ENCODE results near the gene DMWD. TPM values are rescaled to one million over a fixed set of nuclear protein-coding genes. Genes with fewer than 3 reads are reported as not detected.

The DMWD gene
- total RNA-seq, 1 donor, result 53.5 TPM

GRCh38 chr19:45817010-45817724 is 24.5 kb upstream of the DMWD start:
- H3K4me3 ChIP-seq (ENCODE audit: low read depth, low read length), result no peak overlapping the region
- peak; percentile 99 for TF ChIP-seq CTCF (IDR thresholded peaks at IDR 0.05; ENCODE audit: insufficient read depth, low read depth, low read length)
- DNase-seq (ENCODE audit: low read depth), result peak; percentile 94

DNA sequence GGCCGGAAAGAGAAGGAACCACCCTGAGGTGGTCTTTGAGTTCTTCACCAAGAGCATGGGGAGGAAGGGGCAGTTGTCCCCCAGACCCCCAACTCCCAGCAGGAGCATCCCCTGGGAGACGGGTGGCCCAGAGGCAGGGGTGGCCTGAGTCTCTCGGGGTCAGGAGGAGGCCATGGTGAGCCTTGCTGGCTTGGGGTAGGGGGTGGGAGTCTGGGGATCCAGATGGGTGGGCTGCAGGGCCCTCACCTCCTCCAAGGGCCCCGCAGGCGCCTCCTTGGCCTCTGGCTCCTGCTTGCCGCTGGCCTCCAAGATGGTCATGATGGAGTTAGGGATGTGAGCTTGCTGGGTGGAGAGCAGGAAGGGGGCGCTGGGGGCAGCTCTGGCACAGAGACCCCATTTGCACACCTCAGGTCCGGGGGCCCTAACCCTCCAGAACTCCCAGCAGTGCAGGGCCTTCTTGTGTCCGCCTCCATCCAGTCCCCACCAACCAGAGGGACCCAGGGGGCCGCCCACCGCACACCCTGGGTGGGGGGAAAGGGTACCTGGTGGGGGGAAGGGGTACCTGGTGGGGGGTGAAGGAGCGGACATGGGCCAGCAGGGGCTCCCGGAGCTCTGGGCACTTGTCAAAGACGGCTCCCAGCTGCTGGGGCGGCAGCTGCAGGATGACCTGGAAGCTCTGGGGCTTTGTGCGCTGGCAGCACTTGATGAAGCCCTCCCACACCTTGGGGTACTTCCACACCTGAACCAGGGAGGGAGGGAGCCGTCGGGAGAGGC is 23.8 kb upstream of the DMWD start:
- no peak overlapping the region for H3K4me3 ChIP-seq (ENCODE audit: low read depth, low read length)
- DNase-seq (ENCODE audit: low read depth), result no peak
- no peak for TF ChIP-seq CTCF (IDR thresholded peaks at IDR 0.05; ENCODE audit: insufficient read depth, low read depth, low read length)

DNA sequence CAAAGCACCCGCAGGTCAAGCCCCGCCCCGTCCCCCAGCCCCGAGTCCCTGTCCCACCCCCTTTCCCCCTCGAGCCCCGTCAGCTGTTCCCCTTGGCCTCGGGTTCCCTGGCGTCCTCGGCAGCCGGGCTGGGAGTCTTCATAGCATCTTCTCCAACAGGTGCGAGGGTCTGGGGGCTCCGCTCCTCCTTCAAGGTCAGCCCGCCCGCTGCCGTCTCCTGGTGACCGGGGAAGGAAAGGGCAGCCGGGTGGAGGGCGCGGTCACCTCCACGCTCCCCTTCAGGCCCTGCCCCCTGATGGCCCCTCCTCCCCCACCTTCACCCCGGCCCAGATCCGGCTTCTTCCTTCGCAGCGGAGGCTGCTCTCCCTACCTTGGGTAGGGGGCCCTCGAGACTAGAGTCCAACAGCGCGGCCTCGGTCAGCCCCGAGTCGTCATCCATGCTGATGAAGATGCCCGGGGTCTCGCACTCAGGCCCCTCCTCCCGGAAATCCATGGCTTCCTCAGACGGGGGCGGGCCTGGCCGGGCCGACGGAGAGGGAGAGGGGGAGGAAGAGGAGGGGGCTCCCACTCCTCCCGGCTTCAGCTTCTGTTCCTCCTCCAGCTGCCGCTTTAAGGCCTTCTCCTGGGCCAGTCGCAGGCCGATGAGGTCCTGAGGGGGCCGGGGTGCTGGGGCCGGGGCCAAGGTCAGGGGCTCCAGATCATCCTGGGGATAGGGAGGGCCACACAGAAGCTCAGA is 23.0 kb upstream of the DMWD start:
- no peak for TF ChIP-seq CTCF (IDR thresholded peaks at IDR 0.05; ENCODE audit: insufficient read depth, low read depth, low read length)
- no peak overlapping the region for H3K4me3 ChIP-seq (ENCODE audit: low read depth, low read length)
- DNase-seq (ENCODE audit: low read depth), result no peak

- no peak for TF ChIP-seq CTCF (IDR thresholded peaks at IDR 0.05; ENCODE audit: insufficient read depth, low read depth, low read length)
- DNase-seq (ENCODE audit: low read depth), result no peak
- H3K4me3 ChIP-seq (ENCODE audit: low read depth, low read length), result no peak within 1 kb of the TSS
These were observed 22.3 kb upstream of the DMWD start, which contains the start of gene RSPH6A for GRCh38 chr19:45814851-45815480. Gene RSPH6A (minus strand): TSS chr19:45815308. CDS start chr19:45815176, 132 bp downstream.

DNA sequence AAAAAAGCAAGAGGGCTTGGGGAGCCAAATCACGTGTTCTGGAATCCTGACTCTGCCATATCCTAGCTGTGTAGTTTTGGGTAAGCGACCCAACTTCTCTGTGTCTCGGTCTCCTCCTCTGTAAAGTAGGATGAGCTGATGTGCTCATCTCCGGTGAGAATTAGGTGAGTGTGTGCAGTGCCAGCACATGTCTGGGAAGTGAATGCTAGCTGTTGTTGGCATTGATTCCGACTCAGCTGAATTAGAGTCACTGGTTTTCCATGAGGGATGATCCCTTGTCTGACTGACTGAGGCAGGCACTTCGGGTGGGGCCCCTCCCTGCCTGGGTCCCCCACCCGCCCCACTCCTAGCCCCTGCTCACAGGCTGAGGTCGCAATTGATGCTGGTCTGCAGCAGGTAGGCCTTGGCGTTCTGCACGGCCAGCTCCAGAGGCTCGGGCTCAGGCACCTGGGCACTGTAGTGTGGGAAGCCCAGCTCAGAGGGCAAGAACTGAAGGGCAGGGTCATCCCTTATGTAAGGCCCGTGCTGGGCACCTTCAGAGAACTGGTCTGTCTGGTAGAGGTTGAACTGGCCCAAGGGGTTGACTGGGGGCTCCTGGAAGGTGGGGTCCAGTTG is 21.6 kb upstream of the DMWD start:
- DNase-seq (ENCODE audit: low read depth), result no peak
- H3K4me3 ChIP-seq (ENCODE audit: low read depth, low read length), result no peak overlapping the region
- no peak for TF ChIP-seq CTCF (IDR thresholded peaks at IDR 0.05; ENCODE audit: insufficient read depth, low read depth, low read length)

- no peak for DNase-seq (ENCODE audit: low read depth)
- no peak for TF ChIP-seq CTCF (IDR thresholded peaks at IDR 0.05; ENCODE audit: insufficient read depth, low read depth, low read length)
- no peak overlapping the region for H3K4me3 ChIP-seq (ENCODE audit: low read depth, low read length)
These were observed 19.7 kb upstream of the DMWD start for GRCh38 chr19:45812297-45812696.
